Mucosa of stomach (tissue), 1 donor: ENCODE results near the gene RRAS2.
"Not testable (repeated sequence)": the region's sequence is repeated elsewhere in the genome, so short reads cannot be mapped to it uniquely, and the experiment has no call there.

Experiments used
- H3K27me3 ChIP-seq: one replicate; pipeline ENCODE4 v1.7.0; 2013; ENCODE audit warnings: mild to moderate bottlenecking, low read length; ENCODE audit not compliant: control insufficient read depth, insufficient read depth
- H3K36me3 ChIP-seq: one replicate; pipeline ENCODE4 v1.7.0; 2013; ENCODE audit warnings: low read length; ENCODE audit not compliant: control insufficient read depth, insufficient read depth
- H3K4me1 ChIP-seq: one replicate; pipeline ENCODE4 v1.7.0; 2013; ENCODE audit warnings: mild to moderate bottlenecking, low read length; ENCODE audit not compliant: control insufficient read depth, insufficient read depth
- H3K4me3 ChIP-seq: one replicate; pipeline ENCODE4 v1.7.0; 2013; ENCODE audit warnings: low read length
- H3K9ac ChIP-seq: one replicate; pipeline ENCODE4 v1.7.0; 2013; ENCODE audit warnings: mild to moderate bottlenecking, low read length, moderate library complexity
- H3K9me3 ChIP-seq: one replicate; pipeline ENCODE4 v1.7.0; 2013; ENCODE audit warnings: mild to moderate bottlenecking, low read length, moderate library complexity; ENCODE audit not compliant: control insufficient read depth
- donor health status: Pancreatic carcinoma.

The RRAS2 gene

DNA sequence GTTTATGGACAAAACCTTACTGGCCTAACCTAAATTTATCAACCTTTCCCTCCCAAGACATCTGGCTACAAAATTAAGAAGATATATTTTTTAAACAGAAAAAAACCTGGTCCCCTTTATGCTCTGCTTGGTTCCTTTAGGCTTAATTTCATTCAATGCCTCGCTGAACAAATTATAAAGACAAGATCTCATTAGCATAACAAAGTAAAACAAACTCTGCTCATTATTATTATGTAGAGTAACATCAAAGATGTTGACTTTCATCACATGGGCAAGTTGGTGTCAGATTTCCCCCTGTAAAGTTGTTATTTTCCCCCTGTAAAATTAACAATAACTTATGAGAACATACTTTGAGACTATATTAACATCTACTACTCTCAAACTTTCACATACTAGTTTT, 11.0 kb downstream of the RRAS2 start:
- no peaks in the 10 kb centered on the region for H3K36me3 ChIP-seq

DNA sequence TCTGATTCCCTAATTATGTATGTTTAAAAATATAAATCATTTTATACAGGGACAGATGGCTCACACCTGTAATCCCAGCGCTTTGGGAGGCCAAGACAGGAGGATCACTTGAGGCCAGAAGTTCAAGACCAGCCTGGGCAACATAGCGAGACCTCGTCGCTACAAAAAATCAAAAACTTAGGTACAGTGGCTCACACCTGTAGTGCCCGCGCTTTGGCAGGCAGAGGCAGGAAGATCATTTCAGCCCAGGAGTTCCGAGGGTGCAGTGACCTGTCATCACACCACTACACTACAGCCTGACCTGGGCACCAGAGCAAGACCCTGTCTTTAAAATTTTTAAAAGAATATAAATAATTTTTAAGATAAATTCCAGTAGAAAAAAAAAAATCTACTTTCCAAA, 11.5 kb downstream of the RRAS2 start:
- Histone ChIP-seq H3K9ac (no peak overlapping the region), H3K27me3 (no peaks in the 10 kb centered on the region), H3K9me3 (no peaks in the 10 kb centered on the region), H3K36me3 (no peaks in the 10 kb centered on the region), H3K4me3 (no peak overlapping the region), H3K4me1 (no peaks in the 10 kb centered on the region)

More for the DNA sequence above, 11.0 kb downstream of the RRAS2 start:
- H3K4me1 ChIP-seq, result no peaks in the 10 kb centered on the region
- no peaks in the 10 kb centered on the region for H3K27me3 ChIP-seq
- no peak overlapping the region for H3K4me3 ChIP-seq
- no peak overlapping the region for H3K9ac ChIP-seq
- no peaks in the 10 kb centered on the region for H3K9me3 ChIP-seq

DNA sequence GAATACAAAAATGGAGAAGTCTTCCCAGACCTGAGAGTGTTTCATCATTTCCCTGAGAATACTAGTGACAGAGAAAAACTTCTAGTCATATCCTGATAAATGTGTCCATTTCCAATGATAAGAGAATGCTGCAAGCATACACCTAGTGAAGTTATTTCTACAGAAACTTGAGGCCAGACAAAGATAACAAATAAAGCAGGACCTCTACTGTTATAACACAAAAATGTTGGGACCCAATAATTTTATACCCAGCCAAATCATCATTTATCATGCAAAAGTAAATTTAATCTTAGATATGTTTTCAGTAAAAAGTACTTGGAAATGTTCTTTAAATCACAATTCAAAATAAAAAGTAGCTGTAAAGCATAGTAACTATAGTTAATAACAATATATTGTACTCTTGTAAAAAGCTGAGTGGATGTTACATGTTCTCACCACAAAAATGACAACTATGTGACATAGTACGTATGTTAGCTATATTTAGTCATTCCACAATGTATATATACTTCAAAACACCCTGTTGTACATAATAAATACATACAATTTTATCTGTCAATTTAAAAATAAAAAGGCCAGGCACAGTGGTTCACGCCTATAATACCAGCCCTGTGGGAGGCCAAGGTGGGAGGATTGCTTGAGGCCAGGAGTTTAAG, 12.6 kb downstream of the RRAS2 start:
- no peaks in the 10 kb centered on the region for H3K9me3 ChIP-seq
- H3K4me1 ChIP-seq, result no peaks in the 10 kb centered on the region
- H3K9ac ChIP-seq, result no peak overlapping the region
- H3K4me3 ChIP-seq, result no peak overlapping the region
- H3K27me3 ChIP-seq, result no peaks in the 10 kb centered on the region
- no peaks in the 10 kb centered on the region for H3K36me3 ChIP-seq

DNA sequence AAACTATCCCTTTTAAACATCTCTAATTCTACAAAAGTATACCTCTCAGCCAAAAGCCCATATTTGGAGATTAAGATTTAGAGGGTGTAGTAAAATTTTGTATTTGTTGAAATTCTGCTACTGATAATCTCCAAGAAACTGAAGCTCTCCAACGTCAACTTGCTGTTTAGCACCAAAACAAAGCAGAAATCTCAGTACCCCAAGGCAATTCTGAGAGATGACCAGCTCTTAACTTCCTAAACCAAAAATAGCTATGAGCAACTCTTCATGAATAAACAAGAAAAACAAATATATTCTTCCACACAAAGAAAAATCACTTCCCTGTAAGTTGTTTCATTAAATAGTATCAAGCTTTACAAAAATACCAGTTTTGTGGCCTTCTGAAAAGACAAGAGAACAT, 13.3 kb downstream of the RRAS2 start:
- H3K9ac ChIP-seq, result no peak overlapping the region
- no peaks in the 10 kb centered on the region for H3K4me1 ChIP-seq
- no peaks in the 10 kb centered on the region for H3K9me3 ChIP-seq

DNA sequence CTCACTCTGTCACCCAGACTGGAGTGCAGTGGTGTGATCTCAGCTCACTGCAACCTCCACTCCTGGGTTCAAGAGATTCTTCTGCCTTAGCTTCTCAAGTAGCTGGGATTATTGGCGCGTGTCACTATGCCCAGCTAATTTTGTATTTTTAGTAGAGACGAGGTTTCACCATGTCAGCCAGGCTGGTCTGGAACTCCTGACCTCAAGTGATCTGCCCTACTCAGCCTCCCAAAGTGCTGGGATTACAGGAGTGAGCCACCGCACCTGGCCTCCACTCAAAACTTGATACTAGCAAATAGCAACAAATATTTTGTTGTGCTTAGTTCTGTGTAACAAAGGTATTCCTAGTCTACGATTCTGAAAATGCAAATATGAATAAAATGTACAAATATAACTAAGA, 14.0 kb downstream of the RRAS2 start:
- not testable (repeated sequence) for H3K9ac ChIP-seq, H3K4me3 ChIP-seq, H3K27me3 ChIP-seq, H3K9me3 ChIP-seq, H3K4me1 ChIP-seq, H3K36me3 ChIP-seq

More for the DNA sequence above, 13.3 kb downstream of the RRAS2 start:
- no peaks in the 10 kb centered on the region for H3K27me3 ChIP-seq
- H3K36me3 ChIP-seq, result no peaks in the 10 kb centered on the region
- no peak overlapping the region for H3K4me3 ChIP-seq

DNA sequence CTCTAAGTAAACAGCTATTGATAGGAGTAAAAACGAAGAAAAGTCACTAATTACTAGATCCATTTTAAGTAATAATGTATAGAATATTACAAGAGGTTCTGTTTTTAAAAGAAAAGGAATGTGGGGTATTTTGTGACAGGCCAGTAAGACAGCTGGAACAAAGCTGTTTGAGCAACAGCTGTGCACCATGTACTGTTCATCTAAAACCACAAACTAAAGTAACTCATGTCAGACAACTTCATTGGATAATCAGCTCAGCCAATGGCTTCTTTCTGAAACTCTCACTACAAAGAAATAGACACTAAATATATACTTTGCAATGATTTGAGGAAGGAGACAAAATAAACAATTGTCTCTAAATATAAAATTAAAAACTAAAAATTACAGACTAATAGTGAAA, 16.1 kb downstream of the RRAS2 start:
- Histone ChIP-seq H3K4me3 (no peak overlapping the region), H3K9me3 (no peaks in the 10 kb centered on the region), H3K9ac (no peak overlapping the region), H3K36me3 (no peaks in the 10 kb centered on the region), H3K27me3 (no peaks in the 10 kb centered on the region), H3K4me1 (no peaks in the 10 kb centered on the region)

DNA sequence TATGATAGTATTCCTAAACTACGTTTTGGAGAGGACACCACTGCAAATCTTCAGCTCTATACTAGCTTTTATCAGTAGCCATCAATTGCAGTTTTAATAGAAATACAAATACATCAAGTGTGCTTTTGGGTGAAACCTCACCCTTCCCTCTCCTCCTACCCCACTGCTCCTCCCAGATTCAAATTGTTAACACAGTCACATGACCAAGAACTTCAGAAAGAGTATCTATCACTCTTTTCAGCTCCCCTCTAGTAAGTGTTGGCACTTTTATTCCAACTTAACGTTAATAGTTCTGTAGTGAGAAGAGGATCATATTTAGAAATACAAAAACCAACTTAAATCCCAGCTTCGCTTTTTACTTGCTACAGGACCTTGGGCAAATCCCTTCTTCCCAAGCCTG, 17.0 kb downstream of the RRAS2 start:
- H3K9ac ChIP-seq, result no peak overlapping the region
- H3K27me3 ChIP-seq, result no peaks in the 10 kb centered on the region
- no peak overlapping the region for H3K4me3 ChIP-seq
- no peaks in the 10 kb centered on the region for H3K9me3 ChIP-seq
- H3K4me1 ChIP-seq, result no peaks in the 10 kb centered on the region
- no peaks in the 10 kb centered on the region for H3K36me3 ChIP-seq

DNA sequence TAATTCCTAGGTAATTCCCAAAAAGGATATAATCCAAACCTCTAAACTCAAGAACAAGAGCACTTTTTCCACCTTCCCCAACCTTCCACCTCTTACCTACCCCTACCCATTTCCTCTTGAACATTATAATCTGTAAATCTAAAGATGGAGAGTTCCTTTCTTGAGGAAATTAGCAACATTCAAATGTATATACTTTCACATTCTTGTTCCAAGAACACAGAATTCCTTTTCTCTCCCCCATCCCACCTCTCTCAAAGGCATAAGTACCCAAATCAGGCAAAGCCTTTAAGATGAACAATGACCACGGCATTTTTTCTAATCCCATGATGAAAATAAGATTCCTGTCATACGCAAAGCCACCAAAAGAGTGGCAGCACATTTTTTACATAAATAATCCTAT, 18.3 kb downstream of the RRAS2 start:
- Histone ChIP-seq H3K9ac (no peak overlapping the region), H3K36me3 (no peaks in the 10 kb centered on the region), H3K27me3 (no peaks in the 10 kb centered on the region)

DNA sequence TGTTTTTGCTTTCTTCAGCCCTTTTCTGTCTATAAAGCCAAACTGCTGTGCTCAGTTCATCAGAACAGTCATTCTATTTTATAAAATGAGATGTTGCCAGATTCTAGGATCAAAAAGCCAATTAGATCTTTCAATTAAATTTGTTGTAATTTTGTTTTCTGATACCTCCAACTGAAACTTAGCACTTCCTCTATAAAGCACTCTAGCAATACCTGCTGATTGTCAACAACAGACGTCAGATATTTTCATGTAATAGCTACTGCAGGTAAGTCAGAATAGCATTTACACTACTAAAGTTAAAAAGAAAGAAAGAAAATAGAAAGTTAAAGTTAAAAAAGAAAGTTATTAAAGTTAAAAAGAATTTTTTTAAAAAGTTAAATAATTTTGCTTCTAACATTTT, 19.6 kb downstream of the RRAS2 start:
- Histone ChIP-seq H3K4me3 (no peak overlapping the region), H3K9ac (no peak overlapping the region), H3K4me1 (no peaks in the 10 kb centered on the region), H3K9me3 (no peaks in the 10 kb centered on the region), H3K36me3 (no peaks in the 10 kb centered on the region), H3K27me3 (no peaks in the 10 kb centered on the region)

More for the DNA sequence above, 18.3 kb downstream of the RRAS2 start:
- H3K4me1 ChIP-seq, result no peaks in the 10 kb centered on the region
- H3K9me3 ChIP-seq, result no peaks in the 10 kb centered on the region
- no peak overlapping the region for H3K4me3 ChIP-seq

DNA sequence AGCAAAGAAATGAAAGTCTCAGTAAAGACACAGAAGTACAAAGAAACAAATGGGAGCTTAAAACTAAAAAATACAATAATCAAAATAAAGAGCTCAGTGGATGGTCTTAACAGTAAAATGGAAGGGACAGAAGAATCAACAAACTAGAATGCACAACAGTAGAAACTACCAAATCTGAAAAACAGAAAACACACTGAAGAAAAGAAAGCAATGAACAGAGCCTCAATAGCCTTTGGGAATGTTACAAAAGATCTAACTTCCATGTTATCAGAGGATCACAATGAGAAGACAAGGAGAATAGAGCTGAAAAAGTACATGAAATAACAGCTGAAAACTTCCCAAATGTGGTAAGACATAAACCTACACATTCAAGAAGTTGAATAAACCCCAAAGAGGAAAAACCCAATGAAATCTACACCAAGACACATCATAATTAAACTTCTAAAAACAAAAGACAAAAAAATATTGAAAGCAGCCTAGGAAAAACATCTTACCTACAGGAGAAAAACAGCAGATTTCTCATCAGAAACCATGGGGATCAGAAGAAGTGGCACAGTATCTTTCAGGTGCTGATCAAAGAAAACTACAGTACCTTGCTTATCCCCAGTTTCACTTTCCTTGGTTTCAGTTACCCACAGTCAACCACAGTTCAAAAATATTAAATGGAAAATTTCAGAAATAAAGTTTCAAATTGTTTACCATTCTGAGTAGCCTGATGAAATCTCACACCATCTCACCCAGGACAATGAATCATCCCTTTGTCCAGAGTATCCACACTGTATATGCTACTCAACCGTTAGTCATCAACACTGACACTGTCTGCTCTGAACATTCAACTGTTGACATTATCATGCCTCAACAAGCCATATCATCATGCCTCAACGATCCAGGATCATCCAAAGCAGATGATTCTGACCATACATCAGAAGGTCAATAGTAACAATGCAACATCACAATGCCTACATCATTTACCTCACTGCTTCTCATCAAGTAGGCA, 22.2 kb downstream of the RRAS2 start:
- no peak overlapping the region for H3K9ac ChIP-seq
- no peak overlapping the region for H3K4me3 ChIP-seq
- H3K4me1 ChIP-seq, result no peaks in the 10 kb centered on the region
- no peaks in the 10 kb centered on the region for H3K36me3 ChIP-seq
- no peaks in the 10 kb centered on the region for H3K9me3 ChIP-seq
- no peaks in the 10 kb centered on the region for H3K27me3 ChIP-seq

DNA sequence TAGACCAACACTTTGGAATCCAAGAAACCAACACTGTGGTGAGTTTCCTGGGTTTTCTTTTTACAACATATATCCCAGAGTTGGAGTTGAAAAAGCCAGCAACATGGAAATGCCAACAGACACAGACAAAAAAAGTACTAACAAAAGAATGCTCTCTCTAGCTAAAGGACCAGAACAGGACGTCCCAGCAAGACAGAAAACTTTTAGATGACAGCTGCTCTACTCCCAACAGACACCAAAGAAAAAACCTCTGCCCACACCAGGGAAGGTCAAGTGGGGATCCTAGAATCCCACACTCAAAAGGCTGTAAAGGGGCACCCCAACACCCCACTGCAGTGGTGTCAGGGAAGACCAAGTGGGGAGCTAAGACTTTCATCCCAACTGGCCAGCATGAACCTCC, 23.3 kb downstream of the RRAS2 start:
- H3K27me3 ChIP-seq, result no peaks in the 10 kb centered on the region
- no peak overlapping the region for H3K4me3 ChIP-seq
- no peak overlapping the region for H3K9ac ChIP-seq
- H3K4me1 ChIP-seq, result no peaks in the 10 kb centered on the region
- H3K9me3 ChIP-seq, result no peaks in the 10 kb centered on the region
- H3K36me3 ChIP-seq, result no peaks in the 10 kb centered on the region

DNA sequence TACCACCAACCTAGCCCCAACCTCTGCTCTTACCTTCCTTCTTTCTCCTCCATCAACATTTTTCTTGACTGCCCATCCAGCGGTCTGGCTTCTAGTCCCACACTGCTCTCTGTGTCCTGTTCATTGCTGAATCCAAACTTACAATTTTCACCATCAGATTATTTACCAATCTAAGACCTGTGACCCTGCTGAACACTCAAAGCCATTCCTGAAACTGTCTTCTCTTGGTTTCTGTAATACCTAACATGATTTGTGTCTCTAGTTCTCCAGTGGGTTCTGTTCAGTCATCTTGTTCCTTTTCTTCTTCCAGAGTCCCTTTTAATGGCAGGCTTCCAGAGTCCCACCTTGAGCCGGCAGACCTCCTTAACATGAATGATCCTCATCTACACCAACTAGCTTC, 24.1 kb downstream of the RRAS2 start:
- Histone ChIP-seq H3K4me1 (no peaks in the 10 kb centered on the region), H3K27me3 (no peaks in the 10 kb centered on the region), H3K4me3 (no peak overlapping the region), H3K9me3 (no peaks in the 10 kb centered on the region), H3K9ac (no peak overlapping the region), H3K36me3 (no peaks in the 10 kb centered on the region)
